Subcutaneous adipose tissue (tissue), 4 donors: Measurements from ENCODE around the gene VEGFB. TPM values are rescaled to one million over a fixed set of nuclear protein-coding genes. Genes with fewer than 3 reads are reported as not detected.

ENCODE experiments used
- total RNA-seq, 4 donors: library from RNA; depleted of rRNA; stranded (reverse); fragments of >200 nt; gene quantifications; one replicate each; pipeline ENCODE4 v1.1.0, GENCODE V29; 2016
- TF ChIP-seq, protein P1 (sequence below): fragments of 450-650 bp; IDR thresholded peaks from one replicate; pipeline ENCODE4 v1.5.1; 2016; ENCODE audit warnings: low read depth, mild to moderate bottlenecking, control low read depth, antibody characterized with exemption, moderate library complexity

The VEGFB gene
- total RNA-seq, 4 donors from 2014 or later: 122 to 332 (median 231) TPM

GRCh38 chr11:64255135-64256128 is 21.0 kb downstream of the VEGFB start:
- TF ChIP-seq, protein P1, sequence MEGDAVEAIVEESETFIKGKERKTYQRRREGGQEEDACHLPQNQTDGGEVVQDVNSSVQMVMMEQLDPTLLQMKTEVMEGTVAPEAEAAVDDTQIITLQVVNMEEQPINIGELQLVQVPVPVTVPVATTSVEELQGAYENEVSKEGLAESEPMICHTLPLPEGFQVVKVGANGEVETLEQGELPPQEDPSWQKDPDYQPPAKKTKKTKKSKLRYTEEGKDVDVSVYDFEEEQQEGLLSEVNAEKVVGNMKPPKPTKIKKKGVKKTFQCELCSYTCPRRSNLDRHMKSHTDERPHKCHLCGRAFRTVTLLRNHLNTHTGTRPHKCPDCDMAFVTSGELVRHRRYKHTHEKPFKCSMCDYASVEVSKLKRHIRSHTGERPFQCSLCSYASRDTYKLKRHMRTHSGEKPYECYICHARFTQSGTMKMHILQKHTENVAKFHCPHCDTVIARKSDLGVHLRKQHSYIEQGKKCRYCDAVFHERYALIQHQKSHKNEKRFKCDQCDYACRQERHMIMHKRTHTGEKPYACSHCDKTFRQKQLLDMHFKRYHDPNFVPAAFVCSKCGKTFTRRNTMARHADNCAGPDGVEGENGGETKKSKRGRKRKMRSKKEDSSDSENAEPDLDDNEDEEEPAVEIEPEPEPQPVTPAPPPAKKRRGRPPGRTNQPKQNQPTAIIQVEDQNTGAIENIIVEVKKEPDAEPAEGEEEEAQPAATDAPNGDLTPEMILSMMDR: no peak

GRCh38 chr11:64256300-64256699 is 21.9 kb downstream of the VEGFB start:
- TF ChIP-seq, protein P1: no peak

GRCh38 chr11:64258356-64258755 is 24.0 kb downstream of the VEGFB start:
- TF ChIP-seq, protein P1: no peak

DNA sequence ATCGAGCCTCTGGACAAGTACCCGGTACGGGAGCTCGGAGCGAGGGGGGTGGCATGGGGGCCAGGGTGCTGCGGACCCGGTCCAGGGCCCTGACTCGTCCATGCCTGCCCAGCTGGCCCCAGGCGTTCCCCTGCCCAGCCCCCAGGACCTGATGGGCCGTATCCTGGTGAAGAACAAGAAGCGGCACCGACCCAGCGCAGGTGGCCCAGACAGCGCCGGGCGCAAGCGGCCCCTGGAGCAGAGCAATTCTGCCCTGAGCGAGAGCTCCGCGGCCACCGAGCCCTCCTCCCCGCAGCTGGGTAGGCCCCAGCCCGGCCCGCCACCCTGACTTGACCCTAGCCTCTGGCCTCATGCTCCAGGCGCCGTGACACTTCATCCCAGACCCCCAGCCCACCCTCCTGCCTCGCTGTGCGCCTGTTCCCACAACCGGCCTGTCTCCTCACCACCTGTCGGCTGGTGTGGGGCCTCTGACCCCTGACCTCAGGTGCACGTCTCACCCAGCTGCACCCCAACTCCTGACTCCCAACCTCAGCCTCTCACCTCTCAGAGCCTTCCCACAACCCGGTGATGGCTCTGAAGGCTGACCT is 24.7 kb downstream of the VEGFB start:
- TF ChIP-seq, protein P1: no peak

GRCh38 chr11:64259533-64260067 is 25.2 kb downstream of the VEGFB start:
- TF ChIP-seq, protein P1: no peak

DNA sequence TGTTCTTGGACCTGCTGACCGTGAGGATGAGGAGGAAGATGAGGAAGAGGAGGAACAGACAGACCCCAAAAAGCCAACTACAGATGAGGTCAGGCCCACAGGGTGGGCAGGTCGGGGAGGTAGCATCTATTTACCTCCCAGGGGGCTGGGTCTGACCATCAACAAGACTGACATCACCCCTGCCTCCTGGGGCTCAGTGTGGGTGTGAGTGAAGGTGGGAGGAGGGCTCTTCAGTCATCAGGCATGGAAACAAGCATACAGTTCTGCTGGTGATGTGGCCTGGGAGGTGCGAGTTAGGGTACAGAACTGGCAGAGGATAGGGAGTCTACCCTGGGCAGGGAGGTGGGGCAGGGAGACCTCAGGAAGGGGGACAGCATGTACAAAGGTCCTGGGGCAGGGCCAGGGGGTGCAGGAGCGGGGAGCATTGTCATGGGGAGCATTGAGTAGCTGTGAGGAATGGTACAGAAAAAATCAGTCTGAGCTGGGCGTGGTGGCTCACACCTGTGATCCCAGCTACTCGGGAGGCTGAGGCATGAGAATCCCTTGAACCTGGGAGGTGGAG is 25.8 kb downstream of the VEGFB start:
- TF ChIP-seq, protein P1: no peak
